Activated T-helper 2 cell treated with anti-CD3 and anti-CD28 coated beads, Interferon-gamma antibody, Interleukin-2, Interleukin-4, amounts not matched to agents 10 μg/mL and 5 μg/mL and 100 μg/mL, durations not matched to agents 14 hours and 24 hours and 36 hours (primary cell): ENCODE data around the gene ZNF254. TPM values are rescaled to one million over a fixed set of nuclear protein-coding genes. Genes with fewer than 3 reads are reported as not detected.

Experiments
- DNase-seq: peaks from one replicate; pipeline ENCODE4 v3.0.0; 2021; ENCODE audit warnings: low spot score
- H3K27ac Mint-ChIP-seq: one replicate; pipeline ENCODE4 v1.8.0; 2021; ENCODE audit warnings: mixed read lengths
- H3K27me3 Mint-ChIP-seq: one replicate; pipeline ENCODE4 v1.8.0; 2021; ENCODE audit warnings: low read depth, mixed read lengths
- H3K36me3 Mint-ChIP-seq: one replicate; pipeline ENCODE4 v1.8.0; 2021; ENCODE audit warnings: low read depth, mixed read lengths
- H3K4me1 Mint-ChIP-seq: one replicate; pipeline ENCODE4 v1.8.0; 2021; ENCODE audit warnings: low read depth, mixed read lengths
- H3K4me3 Mint-ChIP-seq: one replicate; pipeline ENCODE4 v1.8.0; 2021; ENCODE audit warnings: low read depth, mild to moderate bottlenecking, moderate library complexity, mixed read lengths
- H3K9me3 Mint-ChIP-seq: one replicate; pipeline ENCODE4 v1.8.0; 2021; ENCODE audit warnings: mixed read lengths
- intact Hi-C: fragments of 100-400 bp; cut with micrococcal nuclease; formaldehyde crosslinking; loops from one replicate; pipeline ENCODE4 v1.15.1; 2023
- total RNA-seq: library from RNA; stranded (reverse); gene quantifications from 2 replicates; pipeline ENCODE4 v1.2.3, GENCODE V29; 2022

The ZNF254 gene
- total RNA-seq, 1 donor from 2014 or later = 8.7 TPM

GRCh38 chr19:24059563-24060295 is 27.3 kb upstream of the ZNF254 start:
- Mint-ChIP-seq H3K4me3 (no peak overlapping the region), H3K27ac (no peak overlapping the region), H3K36me3 (peaks cover 60% of the 10 kb centered on the region), H3K27me3 (no peaks in the 10 kb centered on the region), H3K9me3 (no peaks in the 10 kb centered on the region), H3K4me1 (peaks cover 8% of the 10 kb centered on the region)
- no peak for DNase-seq
- intact Hi-C loops = no loop called here

GRCh38 chr19:24060687-24061356 is 26.2 kb upstream of the ZNF254 start:
- peaks cover 6% of the 10 kb centered on the region for H3K4me1 Mint-ChIP-seq
- no peaks in the 10 kb centered on the region for H3K9me3 Mint-ChIP-seq
- H3K27ac Mint-ChIP-seq = no peak overlapping the region
- no peaks in the 10 kb centered on the region for H3K27me3 Mint-ChIP-seq
- intact Hi-C loops = no loop called here
- H3K4me3 Mint-ChIP-seq = no peak overlapping the region
- DNase-seq = no peak
- peaks cover 63% of the 10 kb centered on the region for H3K36me3 Mint-ChIP-seq

GRCh38 chr19:24062190-24062589 is 24.8 kb upstream of the ZNF254 start:
- DNase-seq = no peak
- Mint-ChIP-seq H3K4me1 (no peaks in the 10 kb centered on the region), H3K4me3 (no peak overlapping the region), H3K27ac (no peak overlapping the region), H3K9me3 (no peaks in the 10 kb centered on the region), H3K27me3 (no peaks in the 10 kb centered on the region), H3K36me3 (peaks cover 61% of the 10 kb centered on the region)
- intact Hi-C loops = no loop called here

GRCh38 chr19:24063295-24063694 is 23.7 kb upstream of the ZNF254 start:
- no peak overlapping the region for H3K27ac Mint-ChIP-seq
- H3K36me3 Mint-ChIP-seq = peaks cover 66% of the 10 kb centered on the region

GRCh38 chr19:24064175-24064574 is 22.8 kb upstream of the ZNF254 start:
- H3K4me3 Mint-ChIP-seq = no peak overlapping the region
- H3K27ac Mint-ChIP-seq = no peak overlapping the region
- peaks cover 64% of the 10 kb centered on the region for H3K36me3 Mint-ChIP-seq
- DNase-seq = no peak
- H3K27me3 Mint-ChIP-seq = no peaks in the 10 kb centered on the region
- intact Hi-C loops = no loop called here
- peaks cover 4% of the 10 kb centered on the region for H3K9me3 Mint-ChIP-seq
- no peaks in the 10 kb centered on the region for H3K4me1 Mint-ChIP-seq

More at GRCh38 chr19:24063295-24063694, 23.7 kb upstream of the ZNF254 start:
- no peaks in the 10 kb centered on the region for H3K27me3 Mint-ChIP-seq
- H3K9me3 Mint-ChIP-seq = no peaks in the 10 kb centered on the region
- H3K4me3 Mint-ChIP-seq = no peak overlapping the region
- no peak for DNase-seq
- no peaks in the 10 kb centered on the region for H3K4me1 Mint-ChIP-seq
- intact Hi-C loops = no loop called here

- intact Hi-C loops = no loop called here
- no peak overlapping the region for H3K4me3 Mint-ChIP-seq
- no peak for DNase-seq
- H3K27me3 Mint-ChIP-seq = no peaks in the 10 kb centered on the region
- H3K27ac Mint-ChIP-seq = no peak overlapping the region
- H3K4me1 Mint-ChIP-seq = no peaks in the 10 kb centered on the region
- peaks cover 4% of the 10 kb centered on the region for H3K9me3 Mint-ChIP-seq
- peaks cover 53% of the 10 kb centered on the region for H3K36me3 Mint-ChIP-seq
Observed at GRCh38 chr19:24065243-24065642, 21.7 kb upstream of the ZNF254 start.

GRCh38 chr19:24065865-24066604 is 21.0 kb upstream of the ZNF254 start:
- DNase-seq = no peak
- peaks cover 4% of the 10 kb centered on the region for H3K9me3 Mint-ChIP-seq
- H3K27me3 Mint-ChIP-seq = no peaks in the 10 kb centered on the region
- no peak overlapping the region for H3K4me3 Mint-ChIP-seq
- no peak overlapping the region for H3K27ac Mint-ChIP-seq
- intact Hi-C loops = no loop called here
- H3K36me3 Mint-ChIP-seq = peaks cover 45% of the 10 kb centered on the region
- no peaks in the 10 kb centered on the region for H3K4me1 Mint-ChIP-seq

GRCh38 chr19:24069905-24070657 is 16.9 kb upstream of the ZNF254 start:
- intact Hi-C loops = no loop called here
- Mint-ChIP-seq H3K27me3 (no peaks in the 10 kb centered on the region), H3K4me3 (no peak overlapping the region), H3K36me3 (peaks cover 62% of the 10 kb centered on the region), H3K4me1 (no peaks in the 10 kb centered on the region), H3K9me3 (peaks cover 23% of the 10 kb centered on the region), H3K27ac (no peak overlapping the region)
- DNase-seq = no peak

GRCh38 chr19:24071078-24071477 is 15.9 kb upstream of the ZNF254 start:
- intact Hi-C loops = no loop called here
- peaks cover 31% of the 10 kb centered on the region for H3K9me3 Mint-ChIP-seq
- DNase-seq = no peak
- no peaks in the 10 kb centered on the region for H3K4me1 Mint-ChIP-seq
- H3K27me3 Mint-ChIP-seq = no peaks in the 10 kb centered on the region
- H3K27ac Mint-ChIP-seq = no peak overlapping the region
- H3K4me3 Mint-ChIP-seq = no peak overlapping the region
- peaks cover 62% of the 10 kb centered on the region for H3K36me3 Mint-ChIP-seq

- Mint-ChIP-seq H3K4me1 (no peaks in the 10 kb centered on the region), H3K27me3 (no peaks in the 10 kb centered on the region), H3K9me3 (peaks cover 35% of the 10 kb centered on the region), H3K4me3 (no peak overlapping the region), H3K27ac (no peak overlapping the region), H3K36me3 (peaks cover 61% of the 10 kb centered on the region)
- no peak for DNase-seq
- intact Hi-C loops = no loop called here
Observed at GRCh38 chr19:24072720-24073119, 14.3 kb upstream of the ZNF254 start.

GRCh38 chr19:24073807-24074206 is 13.2 kb upstream of the ZNF254 start:
- Mint-ChIP-seq H3K9me3 (peaks cover 37% of the 10 kb centered on the region), H3K27me3 (no peaks in the 10 kb centered on the region), H3K4me1 (no peaks in the 10 kb centered on the region), H3K27ac (no peak overlapping the region), H3K36me3 (peaks cover 56% of the 10 kb centered on the region), H3K4me3 (no peak overlapping the region)
- no peak for DNase-seq
- intact Hi-C loops = no loop called here

GRCh38 chr19:24074720-24075454 is 12.1 kb upstream of the ZNF254 start:
- DNase-seq = no peak
- Mint-ChIP-seq H3K4me3 (no peak overlapping the region), H3K9me3 (peaks cover 43% of the 10 kb centered on the region), H3K36me3 (peaks cover 67% of the 10 kb centered on the region), H3K27me3 (no peaks in the 10 kb centered on the region), H3K4me1 (no peaks in the 10 kb centered on the region), H3K27ac (no peak overlapping the region)
- intact Hi-C loops = no loop called here
